Type B pancreatic cell (in vitro differentiated cells): ENCODE results near the gene HIVEP3. TPM values are rescaled to one million over a fixed set of nuclear protein-coding genes. Genes with fewer than 3 reads are reported as not detected.

Experiments
- DNase-seq: peaks from one replicate; pipeline ENCODE4 v3.0.0; 2021; ENCODE audit warnings: mixed read lengths; ENCODE audit not compliant: unreplicated experiment; ENCODE audit errors: extremely low spot score
- H3K27ac Mint-ChIP-seq: 2 replicates; pipeline ENCODE4 v1.8.0; 2021; ENCODE audit warnings: mild to moderate bottlenecking, mixed read lengths
- H3K27me3 Mint-ChIP-seq: 2 replicates; pipeline ENCODE4 v1.8.0; 2021; ENCODE audit warnings: mixed read lengths
- H3K36me3 Mint-ChIP-seq: 2 replicates; pipeline ENCODE4 v1.8.0; 2021; ENCODE audit warnings: mixed read lengths
- H3K4me1 Mint-ChIP-seq: one replicate; pipeline ENCODE4 v1.8.0; 2021; ENCODE audit warnings: mixed read lengths; ENCODE audit not compliant: unreplicated experiment
- H3K4me3 Mint-ChIP-seq: 2 replicates; pipeline ENCODE4 v1.8.0; 2021; ENCODE audit warnings: mild to moderate bottlenecking, mixed read lengths
- H3K9me3 Mint-ChIP-seq: 2 replicates; pipeline ENCODE4 v1.8.0; 2021; ENCODE audit warnings: mixed read lengths
- CTCF ChIP-seq: fragments of 200-600 bp; sonication (generic); conservative IDR thresholded peaks from 2 replicates; pipeline ENCODE4 v1.5.0; 2021; ENCODE audit warnings: antibody characterized with exemption, mild to moderate bottlenecking
- total RNA-seq: library from RNA; stranded (reverse); gene quantifications from 2 replicates; pipeline ENCODE4 v1.2.1, GENCODE V29; 2021; ENCODE audit warnings: low replicate concordance

The HIVEP3 gene
- total RNA-seq, 1 donor from 2014 or later = 9.2 TPM

- no peak overlapping the region for H3K27ac Mint-ChIP-seq
- TF ChIP-seq CTCF = no peak
- no peak overlapping the region for H3K4me3 Mint-ChIP-seq
- H3K36me3 Mint-ChIP-seq = no peaks in the 10 kb centered on the region
- peaks cover 10% of the 10 kb centered on the region for H3K4me1 Mint-ChIP-seq
- H3K27me3 Mint-ChIP-seq = peaks cover 43% of the 10 kb centered on the region
- no peaks in the 10 kb centered on the region for H3K9me3 Mint-ChIP-seq
- no peak for DNase-seq
These were observed 383.0 kb downstream of the HIVEP3 start for GRCh38 chr1:41535716-41536115.

- Mint-ChIP-seq H3K27me3 (peaks cover 46% of the 10 kb centered on the region), H3K4me3 (no peak overlapping the region), H3K36me3 (no peaks in the 10 kb centered on the region), H3K27ac (no peak overlapping the region), H3K9me3 (no peaks in the 10 kb centered on the region), H3K4me1 (peaks cover 10% of the 10 kb centered on the region)
- no peak for DNase-seq
- no peak for TF ChIP-seq CTCF
These were observed 383.4 kb downstream of the HIVEP3 start for GRCh38 chr1:41535276-41535675.

- H3K36me3 Mint-ChIP-seq = no peaks in the 10 kb centered on the region
These were observed 384.3 kb downstream of the HIVEP3 start for GRCh38 chr1:41534181-41535076.

DNA sequence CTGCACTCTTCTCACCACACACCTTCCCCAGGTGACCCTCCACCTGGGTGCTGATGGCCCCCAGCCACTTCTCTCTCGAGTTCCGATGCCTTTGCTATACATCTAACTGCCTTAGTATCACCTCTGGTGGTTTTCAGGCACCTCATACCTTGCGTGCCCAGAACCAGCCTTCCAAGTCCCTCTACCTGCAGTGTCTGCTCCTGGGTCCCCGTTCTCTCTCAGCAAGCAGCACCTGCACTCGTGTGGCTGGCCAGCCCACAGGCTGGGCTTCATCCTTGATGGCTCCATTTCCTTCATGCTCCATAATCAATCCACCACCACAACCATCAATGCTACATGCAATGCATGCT is 385.0 kb downstream of the HIVEP3 start:
- no peak for DNase-seq
- Mint-ChIP-seq H3K36me3 (no peaks in the 10 kb centered on the region), H3K4me1 (peaks cover 10% of the 10 kb centered on the region), H3K4me3 (no peak overlapping the region), H3K27ac (no peak overlapping the region), H3K27me3 (peaks cover 46% of the 10 kb centered on the region), H3K9me3 (no peaks in the 10 kb centered on the region)
- no peak for TF ChIP-seq CTCF

More at GRCh38 chr1:41534181-41535076, 384.3 kb downstream of the HIVEP3 start:
- peaks cover 10% of the 10 kb centered on the region for H3K4me1 Mint-ChIP-seq
- H3K4me3 Mint-ChIP-seq = no peak overlapping the region
- H3K9me3 Mint-ChIP-seq = no peaks in the 10 kb centered on the region
- H3K27ac Mint-ChIP-seq = no peak overlapping the region
- TF ChIP-seq CTCF = no peak
- no peak for DNase-seq
- H3K27me3 Mint-ChIP-seq = peaks cover 46% of the 10 kb centered on the region

GRCh38 chr1:41533016-41533730 is 385.5 kb downstream of the HIVEP3 start:
- H3K27ac Mint-ChIP-seq = no peak overlapping the region
- no peak for TF ChIP-seq CTCF
- no peaks in the 10 kb centered on the region for H3K36me3 Mint-ChIP-seq
- H3K9me3 Mint-ChIP-seq = no peaks in the 10 kb centered on the region
- DNase-seq = no peak
- peaks cover 10% of the 10 kb centered on the region for H3K4me1 Mint-ChIP-seq
- H3K4me3 Mint-ChIP-seq = no peak overlapping the region
- H3K27me3 Mint-ChIP-seq = peaks cover 46% of the 10 kb centered on the region
